HL-60/S4 (cell line): ENCODE results near the gene PLCH2.
"Not testable (repeated sequence)": the region's sequence is repeated elsewhere in the genome, so short reads cannot be mapped to it uniquely, and the experiment has no call there.

Source experiments
- in situ Hi-C: fragments of 300-500 bp; cut with MboI; formaldehyde crosslinking; loops from 2 replicates; pipeline ENCODE4 v1.14.3; 2022; ENCODE audit warnings: low sequenced_read_pairs

Gene PLCH2

GRCh38 chr1:2476061-2476999 is at the start of gene PLCH2:
Gene PLCH2 (plus strand): TSS chr1:2476289. CDS start chr1:2476589, 300 bp downstream.
- in situ Hi-C loops: no loop called here

- in situ Hi-C loops: no loop called here
These were observed 49.5 kb upstream of the PLCH2 start for GRCh38 chr1:2426540-2426939.

- in situ Hi-C loops: no loop called here
These were observed 49.0 kb upstream of the PLCH2 start for GRCh38 chr1:2427051-2427450.

GRCh38 chr1:2427976-2428375 is 48.1 kb upstream of the PLCH2 start:
- in situ Hi-C loops: no loop called here

GRCh38 chr1:2428490-2428889 is 47.6 kb upstream of the PLCH2 start:
- in situ Hi-C loops: no loop called here

GRCh38 chr1:2429780-2430591 is 46.1 kb upstream of the PLCH2 start:
- in situ Hi-C loops: no loop called here

GRCh38 chr1:2430592-2430973 is 45.5 kb upstream of the PLCH2 start:
- in situ Hi-C loops: no loop called here

- in situ Hi-C loops: no loop called here
These were observed 45.0 kb upstream of the PLCH2 start for GRCh38 chr1:2431103-2431502.

GRCh38 chr1:2431518-2431917 is 44.6 kb upstream of the PLCH2 start:
- in situ Hi-C loops: no loop called here

GRCh38 chr1:2432441-2432844 is 43.6 kb upstream of the PLCH2 start:
- in situ Hi-C loops: no loop called here

GRCh38 chr1:2433196-2433595 is 42.9 kb upstream of the PLCH2 start:
- in situ Hi-C loops: no loop called here

- in situ Hi-C loops: no loop called here
These were observed 42.0 kb upstream of the PLCH2 start for GRCh38 chr1:2433936-2434655.

GRCh38 chr1:2435091-2435490 is 41.0 kb upstream of the PLCH2 start:
- in situ Hi-C loops: no loop called here

- in situ Hi-C loops: no loop called here
These were observed 40.2 kb upstream of the PLCH2 start for GRCh38 chr1:2435746-2436355.

- in situ Hi-C loops: no loop called here
These were observed 39.2 kb upstream of the PLCH2 start for GRCh38 chr1:2436876-2437275.

GRCh38 chr1:2437617-2438016 is 38.5 kb upstream of the PLCH2 start:
- in situ Hi-C loops: no loop called here

- in situ Hi-C loops: no loop called here
These were observed 38.1 kb upstream of the PLCH2 start for GRCh38 chr1:2438038-2438437.

GRCh38 chr1:2438641-2439040 is 37.4 kb upstream of the PLCH2 start:
- in situ Hi-C loops: no loop called here

GRCh38 chr1:2439369-2439768 is 36.7 kb upstream of the PLCH2 start:
- in situ Hi-C loops: no loop called here

GRCh38 chr1:2440346-2440745 is 35.7 kb upstream of the PLCH2 start:
- in situ Hi-C loops: not testable (repeated sequence)

GRCh38 chr1:2441746-2442145 is 34.3 kb upstream of the PLCH2 start:
- in situ Hi-C loops: no loop called here
